Sigmoid colon (tissue), 7 donors: ENCODE results near the gene MRAS. TPM values are rescaled to one million over a fixed set of nuclear protein-coding genes. Genes with fewer than 3 reads are reported as not detected.

Experiments
- DNase-seq: peaks from one replicate; pipeline ENCODE4 v3.0.0-alpha.2; 2019
- H3K27ac ChIP-seq, 4 donors: fragments of 200-600 bp; sonication (generic); one replicate each; pipeline ENCODE4 v1.5.1; 2016 to 2019; ENCODE audit warnings: mild to moderate bottlenecking in 1 of 4
- H3K27me3 ChIP-seq, 3 donors: fragments of 200-600 bp; sonication (generic); one replicate each; pipeline ENCODE4 v1.5.1; 2019; ENCODE audit warnings: mild to moderate bottlenecking in 1 of 3
- H3K36me3 ChIP-seq, 4 donors: fragments of 200-600 bp; sonication (generic); one replicate each; pipeline ENCODE4 v1.5.1; 2016 to 2019
- H3K4me1 ChIP-seq, 4 donors: fragments of 200-600 bp; sonication (generic); one replicate each; pipeline ENCODE4 v1.5.1; 2017 to 2019
- H3K4me3 ChIP-seq, 4 donors: fragments of 200-600 bp; sonication (generic); one replicate each; pipeline ENCODE4 v1.5.1; 2017 to 2019; ENCODE audit warnings: mild to moderate bottlenecking in 2 of 4, moderate library complexity in 1 of 4
- H3K9me3 ChIP-seq, 4 donors: fragments of 200-600 bp in 3 of 4; sonication (generic) in 3 of 4; one replicate each; pipeline versions ENCODE4 v1.5.1 to v1.6.1; 2013 to 2019
- CTCF ChIP-seq, 4 experiments: fragments of 450-650 bp in 3 of 4; fragments of 200-600 bp in 1 of 4; IDR thresholded peaks; one replicate each; pipeline ENCODE4 v1.5.1; 2016 to 2019; ENCODE audit warnings: antibody characterized with exemption in 4 of 4, mild to moderate bottlenecking in 3 of 4, moderate library complexity in 2 of 4
- EP300 ChIP-seq, 4 donors: sonication (generic); formaldehyde crosslinking; IDR thresholded peaks; one replicate each; pipeline ENCODE4 v1.6.1; 2017; ENCODE audit warnings: antibody characterized with exemption in 4 of 4
- POLR2A ChIP-seq, 2 donors: fragments of 450-650 bp; IDR thresholded peaks; one replicate each; pipeline ENCODE4 v1.6.1; 2016; ENCODE audit warnings: antibody characterized with exemption in 2 of 2, mild to moderate bottlenecking in 2 of 2, moderate library complexity in 2 of 2
- POLR2AphosphoS5 ChIP-seq, 4 donors: sonication (generic); formaldehyde crosslinking; IDR thresholded peaks; one replicate each; pipeline ENCODE4 v1.6.1; 2017; ENCODE audit warnings: antibody characterized with exemption in 4 of 4
- WGBS, 2 donors: extraction: QIAGEN DNeasy Blood & Tissue Kit; methylation state at CpG; one replicate each; pipeline ENCODE4 v1.1.7; 2013; 5-methylcytosine and 5-hydroxymethylcytosine counted together
- intact Hi-C: fragments of 100-400 bp; cut with DNase I; formaldehyde crosslinking; loops from one replicate; pipeline ENCODE4 v1.15.1; 2023
- polyA plus RNA-seq, 3 donors: library from polyadenylated mRNA; stranded (reverse); fragments of 200-250 nt; gene quantifications; one replicate each; pipeline ENCODE4 v1.2.3, GENCODE V29; 2013
- total RNA-seq, 4 donors: library from RNA; depleted of rRNA; stranded (reverse); fragments of >200 nt; gene quantifications; one replicate each; pipeline ENCODE4 v1.1.0, GENCODE V29; 2016
- donor health status: healthy with polysubstance abuse.
- donor health status: Bipolar disorder and iron deficiency.
- donor health status: healthy.

The MRAS gene
- total and polyA plus RNA-seq, 7 donors, result 3.5 to 36.8 (median 24.4) TPM

- H3K4me3 ChIP-seq, result no peak overlapping the region
- WGBS, 2 donors, result 75 to 81% methylated on average over 1 of the region's 1 CpG
- no peaks in the 10 kb centered on the region for H3K36me3 ChIP-seq
- H3K27ac ChIP-seq, result no peak overlapping the region
- no peaks in the 10 kb centered on the region for H3K9me3 ChIP-seq
- DNase-seq, result no peak
- peaks cover 0 to 14% (median 12%) of the 10 kb centered on the region in 4 donors for H3K4me1 ChIP-seq
- intact Hi-C loops, result no loop called here
- no peak for TF ChIP-seq CTCF (IDR thresholded peaks at IDR 0.05)
- TF ChIP-seq EP300 (IDR thresholded peaks at IDR 0.05), result no peak
- no peak for TF ChIP-seq POLR2AphosphoS5 (IDR thresholded peaks at IDR 0.05)
- TF ChIP-seq POLR2A (IDR thresholded peaks at IDR 0.05), result no peak
- H3K27me3 ChIP-seq, result no peaks in the 10 kb centered on the region
These were observed 3.6 kb upstream of the MRAS start for GRCh38 chr3:138344754-138345153.

GRCh38 chr3:138348754-138349739 is 668 bp downstream of the MRAS start:
- TF ChIP-seq POLR2A (IDR thresholded peaks at IDR 0.05), result no peak
- no peak for TF ChIP-seq EP300 (IDR thresholded peaks at IDR 0.05)
- Histone ChIP-seq H3K27me3 (no peaks in the 10 kb centered on the region), H3K36me3 (no peaks in the 10 kb centered on the region), H3K4me1 (peaks cover 0 to 35% (median 25%) of the 10 kb centered on the region in 4 donors), H3K9me3 (no peaks in the 10 kb centered on the region), H3K27ac (peak overlapping the region; percentile 92 to 97 (median 96)), H3K4me3 (peak overlapping the region; percentile 73 to 95 (median 91))
- DNase-seq, result peak; percentile 74
- 7 to 10% methylated on average over 58 of the region's 58 CpGs for WGBS, 2 donors
- intact Hi-C loops, result loop anchor here (1.0 to 2.0 kb wide), 3 partner anchors 20 to 260 kb away; partner anchors contain the start of genes FAIM and NME9

GRCh38 chr3:138349926-138350665 is 1.7 kb downstream of the MRAS start:
- DNase-seq, result no peak
- TF ChIP-seq POLR2AphosphoS5 (IDR thresholded peaks at IDR 0.05), result no peak
- no peak for TF ChIP-seq CTCF (IDR thresholded peaks at IDR 0.05)
- no peak for TF ChIP-seq EP300 (IDR thresholded peaks at IDR 0.05)
- no peak for TF ChIP-seq POLR2A (IDR thresholded peaks at IDR 0.05)
- Histone ChIP-seq H3K4me1 (peaks cover 0 to 35% (median 25%) of the 10 kb centered on the region in 4 donors), H3K9me3 (no peaks in the 10 kb centered on the region), H3K27me3 (no peaks in the 10 kb centered on the region), H3K27ac (peak overlapping the region; percentile 92 to 97 (median 96)), H3K36me3 (peaks cover 0 to under 1% (median 0%) of the 10 kb centered on the region in 4 donors), H3K4me3 (peak overlapping the region; percentile 73 to 95 (median 91))
- 62 to 68% methylated on average over 15 of the region's 15 CpGs for WGBS, 2 donors
- intact Hi-C loops, result loop anchor here (2.0 kb wide), 2 partner anchors 33 to 259 kb away; partner anchors contain the start of gene FAIM

GRCh38 chr3:138351151-138351550 is 2.8 kb downstream of the MRAS start:
- H3K4me3 ChIP-seq, result no peak overlapping the region

More at GRCh38 chr3:138351151-138351550, 2.8 kb downstream of the MRAS start:
- Histone ChIP-seq H3K27ac (peak overlapping the region in 1 of 4 donors; percentile 97), H3K27me3 (no peaks in the 10 kb centered on the region), H3K9me3 (no peaks in the 10 kb centered on the region), H3K36me3 (peaks cover 0 to 11% (median 0%) of the 10 kb centered on the region in 4 donors), H3K4me1 (peaks cover 0 to 35% (median 25%) of the 10 kb centered on the region in 4 donors)
- TF ChIP-seq POLR2AphosphoS5 (IDR thresholded peaks at IDR 0.05) (no peak), POLR2A (IDR thresholded peaks at IDR 0.05) (no peak), EP300 (IDR thresholded peaks at IDR 0.05) (no peak), CTCF (IDR thresholded peaks at IDR 0.05) (no peak)
- intact Hi-C loops, result no loop called here
- peak; percentile 15 for DNase-seq
